Esophagus squamous epithelium (tissue), 4 donors: Measurements from ENCODE around the gene WBP1.

Experiments used
- POLR2A ChIP-seq, 4 donors: fragments of 450-650 bp; IDR thresholded peaks; one replicate each; pipeline ENCODE4 v1.6.1; 2017; ENCODE audit warnings: antibody characterized with exemption in 4 of 4, mild to moderate bottlenecking in 4 of 4, moderate library complexity in 3 of 4
- TF ChIP-seq, protein P1 (sequence below), 6 experiments: fragments of 450-650 bp in 4 of 6; fragments of 200-600 bp in 2 of 6; sonication (generic) in 2 of 6; IDR thresholded peaks; one replicate each; pipeline ENCODE4 v1.5.1; 2016 to 2019; ENCODE audit warnings: antibody characterized with exemption in 6 of 6, mild to moderate bottlenecking in 4 of 6, moderate library complexity in 4 of 6

DNA sequence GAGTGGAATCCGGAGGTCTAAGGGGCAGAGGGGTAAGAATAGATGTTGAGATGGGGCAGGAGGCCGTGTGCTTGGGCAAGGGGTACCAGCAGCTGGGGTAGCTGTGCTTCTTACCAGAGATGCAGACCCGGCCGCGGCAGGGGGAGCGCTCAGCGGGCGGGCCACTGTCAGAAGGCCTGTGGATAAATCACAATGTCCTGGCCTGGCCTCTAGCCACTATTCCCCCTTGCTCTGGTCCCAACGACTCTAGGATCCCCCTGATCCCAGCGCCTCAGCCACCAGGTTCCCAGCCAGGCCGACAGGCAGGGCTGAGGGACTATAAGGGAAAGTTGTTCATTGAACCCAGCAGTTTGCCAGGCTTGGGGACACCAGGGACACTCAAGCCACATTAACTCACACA lies 27.7 kb upstream of the WBP1 start:
- TF ChIP-seq, protein P1, sequence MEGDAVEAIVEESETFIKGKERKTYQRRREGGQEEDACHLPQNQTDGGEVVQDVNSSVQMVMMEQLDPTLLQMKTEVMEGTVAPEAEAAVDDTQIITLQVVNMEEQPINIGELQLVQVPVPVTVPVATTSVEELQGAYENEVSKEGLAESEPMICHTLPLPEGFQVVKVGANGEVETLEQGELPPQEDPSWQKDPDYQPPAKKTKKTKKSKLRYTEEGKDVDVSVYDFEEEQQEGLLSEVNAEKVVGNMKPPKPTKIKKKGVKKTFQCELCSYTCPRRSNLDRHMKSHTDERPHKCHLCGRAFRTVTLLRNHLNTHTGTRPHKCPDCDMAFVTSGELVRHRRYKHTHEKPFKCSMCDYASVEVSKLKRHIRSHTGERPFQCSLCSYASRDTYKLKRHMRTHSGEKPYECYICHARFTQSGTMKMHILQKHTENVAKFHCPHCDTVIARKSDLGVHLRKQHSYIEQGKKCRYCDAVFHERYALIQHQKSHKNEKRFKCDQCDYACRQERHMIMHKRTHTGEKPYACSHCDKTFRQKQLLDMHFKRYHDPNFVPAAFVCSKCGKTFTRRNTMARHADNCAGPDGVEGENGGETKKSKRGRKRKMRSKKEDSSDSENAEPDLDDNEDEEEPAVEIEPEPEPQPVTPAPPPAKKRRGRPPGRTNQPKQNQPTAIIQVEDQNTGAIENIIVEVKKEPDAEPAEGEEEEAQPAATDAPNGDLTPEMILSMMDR (IDR thresholded peaks at IDR 0.05): no peak
- no peak for TF ChIP-seq POLR2A (IDR thresholded peaks at IDR 0.05)
